ENCODE data around the gene SURF2.
"Not testable (repeated sequence)": the region's sequence is repeated elsewhere in the genome, so short reads cannot be mapped to it uniquely, and the experiment has no call there.

SURF2 gene

GRCh38 chr9:133379153-133380086 is 23.1 kb downstream of the SURF2 start:
- DNase-seq, result no peak

GRCh38 chr9:133380734-133381133 is 24.4 kb downstream of the SURF2 start:
- no peak for DNase-seq

- no peak for DNase-seq
These were observed 26.3 kb downstream of the SURF2 start for GRCh38 chr9:133382507-133383141.

- DNase-seq, result no peak
These were observed 27.1 kb downstream of the SURF2 start for GRCh38 chr9:133383438-133383837.

GRCh38 chr9:133384736-133385321 is 28.5 kb downstream of the SURF2 start:
- DNase-seq, result no peak

GRCh38 chr9:133385452-133385851 is 29.1 kb downstream of the SURF2 start:
- DNase-seq, result no peak

GRCh38 chr9:133386338-133386737 is 30.0 kb downstream of the SURF2 start:
- DNase-seq, result no peak

- DNase-seq, result no peak
These were observed 31.3 kb downstream of the SURF2 start for GRCh38 chr9:133387680-133388079.

GRCh38 chr9:133389025-133389557 is 32.7 kb downstream of the SURF2 start:
- DNase-seq, result no peak

GRCh38 chr9:133389562-133389961 is 33.2 kb downstream of the SURF2 start:
- DNase-seq, result no peak

GRCh38 chr9:133390713-133391112 is 34.4 kb downstream of the SURF2 start:
- DNase-seq, result no peak

GRCh38 chr9:133391449-133391848 is 35.1 kb downstream of the SURF2 start:
- DNase-seq, result not testable (repeated sequence)

GRCh38 chr9:133392308-133392707 is 36.0 kb downstream of the SURF2 start:
- DNase-seq, result not testable (repeated sequence)

- no peak for DNase-seq
These were observed 37.0 kb downstream of the SURF2 start for GRCh38 chr9:133393399-133393798.

GRCh38 chr9:133394687-133395271 is 38.4 kb downstream of the SURF2 start:
- DNase-seq, result no peak

GRCh38 chr9:133396952-133397351 is 40.6 kb downstream of the SURF2 start:
- no peak for DNase-seq

GRCh38 chr9:133397370-133397769 is 41.0 kb downstream of the SURF2 start:
- DNase-seq, result no peak

- no peak for DNase-seq
These were observed 41.5 kb downstream of the SURF2 start for GRCh38 chr9:133397895-133398294.

- DNase-seq, result no peak
These were observed 43.9 kb downstream of the SURF2 start for GRCh38 chr9:133400292-133400691.

- no peak for DNase-seq
These were observed 45.2 kb downstream of the SURF2 start for GRCh38 chr9:133401588-133401987.

- no peak for DNase-seq
These were observed 46.3 kb downstream of the SURF2 start for GRCh38 chr9:133402689-133403088.

- DNase-seq, result no peak
These were observed 47.6 kb downstream of the SURF2 start for GRCh38 chr9:133403766-133404453.
